Skeletal muscle tissue (tissue), 4 donors: ENCODE data around the gene RBM34. TPM values are rescaled to one million over a fixed set of nuclear protein-coding genes. Genes with fewer than 3 reads are reported as not detected.
"Not testable (repeated sequence)": the region's sequence is repeated elsewhere in the genome, so short reads cannot be mapped to it uniquely, and the experiment has no call there.

Experiments used
- H3K27ac ChIP-seq: one replicate; pipeline ENCODE4 v1.7.0; 2013; ENCODE audit warnings: mild to moderate bottlenecking, low read depth, low read length, inconsistent platforms
- H3K27me3 ChIP-seq, 3 donors: one replicate each; pipeline ENCODE4 v1.7.0; 2013; ENCODE audit warnings: low read length in 3 of 3; ENCODE audit not compliant: control insufficient read depth in 3 of 3, insufficient read depth in 3 of 3
- H3K36me3 ChIP-seq, 3 donors: one replicate each; pipeline ENCODE4 v1.7.0; 2013; ENCODE audit warnings: low read length in 3 of 3; ENCODE audit not compliant: control insufficient read depth in 3 of 3, insufficient read depth in 3 of 3
- H3K4me1 ChIP-seq, 3 donors: one replicate each; pipeline ENCODE4 v1.7.0; 2013; ENCODE audit warnings: low read length in 3 of 3, mild to moderate bottlenecking in 3 of 3; ENCODE audit not compliant: control insufficient read depth in 3 of 3, insufficient read depth in 3 of 3
- H3K4me3 ChIP-seq, 3 donors: one replicate each; pipeline ENCODE4 v1.7.0; 2013; ENCODE audit warnings: low read length in 3 of 3
- H3K9ac ChIP-seq, 3 donors: one replicate each; pipeline ENCODE4 v1.7.0; 2013; ENCODE audit warnings: low read length in 3 of 3, mild to moderate bottlenecking in 3 of 3, moderate library complexity in 2 of 3, low read depth in 1 of 3
- H3K9me3 ChIP-seq, 3 donors: one replicate each; pipeline ENCODE4 v1.7.0; 2013; ENCODE audit warnings: low read length in 3 of 3; ENCODE audit not compliant: control insufficient read depth in 3 of 3
- total RNA-seq: library from RNA; depleted of rRNA; stranded (reverse); fragments of >200 nt; gene quantifications from one replicate; pipeline ENCODE4 v1.2.3, GENCODE V29; 2014
- donor health status: Osteomylitis.

RBM34 gene, protein sequence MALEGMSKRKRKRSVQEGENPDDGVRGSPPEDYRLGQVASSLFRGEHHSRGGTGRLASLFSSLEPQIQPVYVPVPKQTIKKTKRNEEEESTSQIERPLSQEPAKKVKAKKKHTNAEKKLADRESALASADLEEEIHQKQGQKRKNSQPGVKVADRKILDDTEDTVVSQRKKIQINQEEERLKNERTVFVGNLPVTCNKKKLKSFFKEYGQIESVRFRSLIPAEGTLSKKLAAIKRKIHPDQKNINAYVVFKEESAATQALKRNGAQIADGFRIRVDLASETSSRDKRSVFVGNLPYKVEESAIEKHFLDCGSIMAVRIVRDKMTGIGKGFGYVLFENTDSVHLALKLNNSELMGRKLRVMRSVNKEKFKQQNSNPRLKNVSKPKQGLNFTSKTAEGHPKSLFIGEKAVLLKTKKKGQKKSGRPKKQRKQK
- total RNA-seq: 24.5 TPM

DNA sequence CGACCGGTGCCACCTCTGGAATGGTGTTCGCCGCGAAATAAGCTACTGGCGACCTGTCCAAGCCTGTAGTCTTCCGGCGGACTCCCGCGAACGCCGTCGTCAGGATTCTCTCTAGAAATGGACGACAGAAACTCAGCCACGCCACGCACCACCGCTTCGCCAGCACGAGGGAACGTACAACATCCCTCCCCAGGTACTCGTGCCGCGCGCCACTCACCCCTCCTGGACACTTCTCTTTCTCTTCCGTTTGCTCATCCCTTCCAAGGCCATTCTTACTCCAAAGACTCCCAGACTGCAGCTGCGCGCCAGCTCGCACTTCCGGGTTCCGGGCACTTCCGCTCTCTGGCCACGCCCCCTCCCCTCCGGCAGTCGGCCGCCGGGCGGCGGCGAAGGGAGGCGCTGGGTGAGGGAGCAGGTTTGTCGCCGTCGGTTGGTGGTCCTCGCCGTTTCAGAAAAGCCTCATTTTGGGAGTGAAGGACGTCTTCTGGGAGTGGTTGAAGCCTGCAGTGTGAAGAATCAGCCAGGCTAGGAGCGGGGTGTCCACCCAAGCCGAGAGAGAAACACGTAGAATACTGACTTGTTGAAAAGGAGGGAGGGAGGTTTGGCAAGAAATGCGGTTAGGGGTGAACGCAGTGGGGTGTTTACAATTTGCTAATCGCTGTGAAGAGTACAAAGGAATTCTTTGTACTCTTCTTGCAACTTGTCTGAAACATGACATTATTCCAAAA lies at the start of gene RBM34:
TSS of gene RBM34 (minus strand) at position 294 of the 728 bp plus-strand sequence. CDS start at position 270, 24 bp downstream.
- Histone ChIP-seq H3K36me3 (peaks cover 11 to 21% (median 19%) of the 10 kb centered on the region in 3 donors), H3K4me1 (peaks cover 8 to 15% (median 10%) of the 10 kb centered on the region in 3 donors), H3K27ac (peak within 1 kb of the TSS; percentile 70), H3K9me3 (no peaks in the 10 kb centered on the region), H3K27me3 (no peaks in the 10 kb centered on the region), H3K4me3 (peak within 1 kb of the TSS; percentile 75 to 99 (median 98)), H3K9ac (peak within 1 kb of the TSS; percentile 79 to 97 (median 93))

DNA sequence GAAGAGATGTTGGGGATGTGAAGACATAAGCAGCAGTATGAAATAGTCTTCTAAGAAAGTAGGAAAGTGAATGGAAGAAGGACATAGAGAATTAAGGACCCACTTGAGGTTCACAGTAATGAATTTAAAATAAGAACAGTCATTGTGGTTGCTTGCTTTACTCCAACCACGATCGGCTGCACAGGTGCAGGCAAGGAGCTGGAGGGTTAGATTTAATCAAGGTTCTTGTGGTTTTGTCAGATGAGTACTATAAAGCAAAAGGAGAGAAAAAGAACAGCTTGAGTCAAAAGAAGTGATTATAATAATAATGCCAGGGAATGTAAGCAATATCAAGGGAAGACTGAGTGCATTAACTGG lies 46.1 kb upstream of the RBM34 start:
- H3K36me3 ChIP-seq: peaks cover 0 to 10% (median 5%) of the 10 kb centered on the region in 3 donors
- H3K27me3 ChIP-seq: no peaks in the 10 kb centered on the region
- no peak overlapping the region for H3K27ac ChIP-seq
- no peak overlapping the region for H3K9ac ChIP-seq
- H3K9me3 ChIP-seq: no peaks in the 10 kb centered on the region
- H3K4me1 ChIP-seq: no peaks in the 10 kb centered on the region
- H3K4me3 ChIP-seq: no peak overlapping the region

DNA sequence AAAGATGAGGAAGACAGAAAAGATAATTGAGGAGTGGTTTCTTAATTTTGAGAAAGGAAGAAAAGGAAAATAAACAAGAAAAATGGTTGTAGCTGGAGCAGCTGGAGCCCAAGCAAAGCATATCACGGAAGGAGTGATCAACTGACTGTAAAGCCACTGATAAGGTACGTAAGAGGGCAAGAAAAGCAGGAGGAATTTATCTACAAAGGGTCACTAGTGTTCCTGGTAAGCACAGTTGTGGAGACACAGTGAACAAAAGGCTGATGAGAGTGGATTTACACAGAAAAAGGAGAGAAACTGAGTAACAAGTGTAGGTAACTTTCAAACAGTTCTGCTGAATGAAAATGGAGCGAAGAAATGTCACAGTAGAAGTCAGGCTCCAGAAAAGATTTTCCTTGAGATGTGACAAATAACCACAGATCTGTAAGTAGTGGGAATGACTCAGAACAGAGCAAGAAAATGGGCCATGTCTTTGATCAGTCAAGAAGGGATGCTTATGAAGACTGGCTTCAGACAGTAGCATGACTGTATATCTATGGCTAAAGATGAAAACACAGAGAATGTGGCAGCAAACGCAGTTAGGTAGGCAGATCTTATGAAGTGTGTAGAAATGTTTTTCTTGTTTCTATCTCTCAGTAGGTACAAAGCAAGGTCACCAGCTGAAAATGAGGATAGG lies 45.6 kb upstream of the RBM34 start:
- Histone ChIP-seq H3K27me3 (no peaks in the 10 kb centered on the region), H3K4me3 (no peak overlapping the region), H3K27ac (no peak overlapping the region), H3K36me3 (peaks cover 0 to 6% (median 5%) of the 10 kb centered on the region in 3 donors), H3K9me3 (no peaks in the 10 kb centered on the region), H3K9ac (no peak overlapping the region), H3K4me1 (no peaks in the 10 kb centered on the region)

DNA sequence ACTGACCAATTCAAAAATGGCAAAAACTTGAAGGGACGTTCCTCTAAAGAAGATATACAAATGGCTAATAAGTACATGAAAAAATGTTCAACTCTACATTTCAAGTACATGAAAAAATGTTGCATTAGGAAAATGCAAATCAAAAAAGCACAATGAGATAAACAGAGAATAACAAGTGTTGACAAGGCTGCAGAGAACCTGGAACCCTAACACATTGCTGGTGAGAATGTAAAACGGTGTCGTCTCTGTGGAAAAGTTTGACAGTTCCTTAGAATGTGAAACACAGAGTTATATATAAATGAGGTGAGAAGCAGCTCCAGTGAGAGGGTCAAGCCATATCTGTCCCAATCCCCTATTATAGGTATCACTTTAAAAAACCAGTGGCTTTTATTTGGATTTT lies 44.6 kb upstream of the RBM34 start:
- H3K27ac ChIP-seq: no peak overlapping the region
- H3K9ac ChIP-seq: no peak overlapping the region
- H3K27me3 ChIP-seq: no peaks in the 10 kb centered on the region
- H3K36me3 ChIP-seq: peaks cover 0 to 5% (median 0%) of the 10 kb centered on the region in 3 donors
- no peak overlapping the region for H3K4me3 ChIP-seq
- no peaks in the 10 kb centered on the region for H3K9me3 ChIP-seq
- H3K4me1 ChIP-seq: no peaks in the 10 kb centered on the region

DNA sequence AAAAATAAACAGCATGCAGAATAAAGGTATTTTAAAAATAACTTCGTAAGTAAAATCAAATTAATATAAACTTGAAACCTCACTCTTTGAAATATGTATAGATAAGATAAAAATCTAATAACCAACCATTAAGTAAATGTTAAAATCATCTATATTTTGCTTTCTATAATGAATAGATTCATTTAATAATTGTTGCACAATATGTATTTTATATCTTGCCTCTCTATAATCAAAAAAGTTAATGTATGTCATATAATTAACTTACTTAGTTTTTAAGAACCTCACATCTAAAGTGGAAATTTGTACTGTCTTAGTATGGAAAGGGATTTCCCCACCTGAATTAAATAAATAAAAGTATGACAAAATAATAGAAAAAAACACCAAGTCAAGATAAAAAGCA lies 42.4 kb upstream of the RBM34 start:
- Histone ChIP-seq H3K27me3 (no peaks in the 10 kb centered on the region), H3K4me1 (no peaks in the 10 kb centered on the region), H3K36me3 (peaks cover 0 to 5% (median 0%) of the 10 kb centered on the region in 3 donors), H3K9ac (no peak overlapping the region), H3K27ac (no peak overlapping the region), H3K9me3 (no peaks in the 10 kb centered on the region), H3K4me3 (no peak overlapping the region)

DNA sequence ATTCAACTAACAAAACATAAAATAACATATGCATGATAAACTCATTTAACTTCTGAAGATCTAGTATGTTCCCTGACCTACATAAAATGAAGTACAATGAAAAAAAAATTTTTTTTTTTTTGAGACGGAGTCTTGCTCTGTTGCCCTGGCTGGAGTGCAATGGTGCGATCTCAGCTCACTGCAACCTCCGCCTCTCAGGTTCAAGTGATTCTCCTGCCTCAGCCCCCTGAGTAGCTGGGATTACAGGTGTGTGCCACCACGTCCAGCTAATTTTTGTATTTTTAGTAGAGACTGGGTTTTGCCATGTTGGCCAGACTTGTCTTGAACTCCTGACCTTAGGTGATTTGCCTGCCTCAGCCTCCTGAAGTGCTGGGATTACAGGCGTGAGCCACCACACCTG lies 41.4 kb upstream of the RBM34 start:
- H3K36me3 ChIP-seq, H3K27ac ChIP-seq, H3K27me3 ChIP-seq, H3K4me1 ChIP-seq, H3K4me3 ChIP-seq, H3K9ac ChIP-seq, H3K9me3 ChIP-seq: not testable (repeated sequence)

DNA sequence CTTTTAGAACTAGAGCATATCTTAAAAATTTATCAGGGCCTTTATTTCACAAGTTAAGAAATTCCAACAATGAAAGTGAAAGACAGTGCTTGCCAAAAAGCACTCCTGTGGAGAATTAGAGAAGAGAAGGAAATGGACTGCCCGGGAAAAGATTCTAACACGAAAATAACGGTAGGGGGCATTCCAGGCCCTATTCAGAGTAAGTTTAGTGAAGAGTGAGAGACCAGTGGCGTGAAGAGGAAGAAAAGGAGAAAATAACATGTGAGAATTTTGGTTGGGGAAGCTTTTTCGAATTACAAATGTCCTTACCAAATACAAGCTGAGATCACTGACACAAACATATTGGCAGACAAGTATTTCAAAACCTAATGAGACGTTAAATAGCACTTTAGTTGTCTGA lies 38.4 kb upstream of the RBM34 start:
- Histone ChIP-seq H3K4me1 (no peaks in the 10 kb centered on the region), H3K27ac (no peak overlapping the region), H3K4me3 (no peak overlapping the region), H3K27me3 (no peaks in the 10 kb centered on the region), H3K9me3 (no peaks in the 10 kb centered on the region), H3K36me3 (peaks cover 0 to 9% (median 3%) of the 10 kb centered on the region in 3 donors), H3K9ac (no peak overlapping the region)

DNA sequence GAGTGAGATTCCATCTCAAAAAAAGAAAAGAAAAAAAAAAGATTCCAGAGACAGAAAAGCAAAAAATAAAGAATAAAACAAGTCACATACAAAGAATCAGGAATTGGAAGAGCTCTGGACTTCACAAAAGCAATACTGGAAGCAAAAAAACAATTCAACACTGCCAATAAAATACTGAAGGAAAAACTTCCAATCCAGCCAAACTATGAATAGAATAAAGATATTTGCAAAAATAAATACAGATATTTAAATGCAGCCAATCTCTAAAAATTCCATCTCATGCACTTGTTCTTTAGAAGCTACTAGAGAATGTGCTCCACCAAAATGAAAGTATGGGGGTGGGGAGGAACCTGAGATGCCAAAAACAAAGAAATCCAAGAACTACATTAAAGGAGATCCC lies 29.4 kb upstream of the RBM34 start:
- no peaks in the 10 kb centered on the region for H3K27me3 ChIP-seq
- H3K4me1 ChIP-seq: no peaks in the 10 kb centered on the region
- peaks cover 4 to 14% (median 10%) of the 10 kb centered on the region in 3 donors for H3K36me3 ChIP-seq
- no peaks in the 10 kb centered on the region for H3K9me3 ChIP-seq
- H3K9ac ChIP-seq: no peak overlapping the region
- no peak overlapping the region for H3K4me3 ChIP-seq
- no peak overlapping the region for H3K27ac ChIP-seq

DNA sequence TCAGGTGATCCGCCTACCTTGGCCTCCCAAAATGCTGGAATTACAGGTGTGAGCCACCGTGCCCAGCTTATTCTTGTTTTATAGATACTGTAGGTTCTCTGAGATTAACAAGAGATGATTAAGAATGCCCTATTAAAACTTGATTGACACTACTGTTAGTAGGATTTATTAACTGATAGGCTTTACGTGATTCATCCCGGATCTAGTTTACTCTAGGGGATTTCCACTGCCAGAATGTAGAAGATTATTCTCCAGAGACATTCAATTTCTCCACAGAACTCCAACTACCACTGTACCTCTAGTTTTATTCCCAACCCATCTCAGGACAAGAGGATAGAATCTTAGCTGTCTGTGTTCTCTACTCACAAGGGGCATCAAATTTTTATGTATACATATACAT lies 26.3 kb upstream of the RBM34 start:
- H3K9ac ChIP-seq: no peak overlapping the region
- H3K27ac ChIP-seq: no peak overlapping the region
- no peaks in the 10 kb centered on the region for H3K27me3 ChIP-seq
- no peak overlapping the region for H3K4me3 ChIP-seq
- H3K9me3 ChIP-seq: no peaks in the 10 kb centered on the region
- H3K4me1 ChIP-seq: no peaks in the 10 kb centered on the region
- peaks cover 0 to 6% (median 6%) of the 10 kb centered on the region in 3 donors for H3K36me3 ChIP-seq
